ENCODE data around the gene WDR90.

Gene WDR90

GRCh38 chr16:620700-621525 is 28.3 kb upstream of the WDR90 start:
- H3K4me3 ChIP-seq (ENCODE audit: low read length), result no peak overlapping the region
- DNase-seq (ENCODE audit: low read depth), result peak; percentile 55
- no peak for TF ChIP-seq CTCF (IDR thresholded peaks at IDR 0.05; ENCODE audit: insufficient read depth, low read depth, low read length, missing control alignments)

DNA sequence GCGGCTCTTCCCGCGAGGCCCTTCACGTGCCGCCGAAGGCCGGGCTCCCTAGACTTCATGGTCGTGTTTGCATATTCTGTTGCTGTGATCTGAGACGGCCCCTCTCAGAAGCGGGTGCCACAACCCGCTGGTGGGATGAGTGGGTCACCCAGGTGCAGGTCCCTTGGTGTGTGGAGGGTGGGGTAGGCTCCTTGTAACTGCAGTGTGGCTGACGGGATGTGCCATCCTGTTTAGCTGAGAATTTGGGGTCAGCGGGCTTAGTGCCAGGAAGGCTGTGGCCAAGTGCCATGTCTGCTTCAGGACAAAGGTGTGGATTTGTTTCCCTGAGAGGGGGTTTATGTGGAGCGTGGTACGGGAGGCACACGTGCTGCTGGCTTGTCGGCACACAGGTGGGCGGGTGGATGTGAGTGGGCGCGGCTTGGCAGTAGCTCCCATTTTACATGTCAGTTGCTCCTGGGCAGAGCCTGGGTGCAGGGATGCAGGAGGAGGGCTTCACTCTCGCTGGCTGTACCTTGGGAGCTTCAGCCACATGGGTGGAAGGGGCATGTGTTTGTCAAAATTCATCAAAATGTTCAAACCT is 27.5 kb upstream of the WDR90 start:
- no peak for TF ChIP-seq CTCF (IDR thresholded peaks at IDR 0.05; ENCODE audit: insufficient read depth, low read depth, low read length, missing control alignments)
- peak; percentile 36 for DNase-seq (ENCODE audit: low read depth)
- H3K4me3 ChIP-seq (ENCODE audit: low read length), result no peak overlapping the region

GRCh38 chr16:622920-623280 is 26.3 kb upstream of the WDR90 start:
- DNase-seq (ENCODE audit: low read depth), result no peak
- H3K4me3 ChIP-seq (ENCODE audit: low read length), result no peak overlapping the region
- TF ChIP-seq CTCF (IDR thresholded peaks at IDR 0.05; ENCODE audit: insufficient read depth, low read depth, low read length, missing control alignments), result no peak

DNA sequence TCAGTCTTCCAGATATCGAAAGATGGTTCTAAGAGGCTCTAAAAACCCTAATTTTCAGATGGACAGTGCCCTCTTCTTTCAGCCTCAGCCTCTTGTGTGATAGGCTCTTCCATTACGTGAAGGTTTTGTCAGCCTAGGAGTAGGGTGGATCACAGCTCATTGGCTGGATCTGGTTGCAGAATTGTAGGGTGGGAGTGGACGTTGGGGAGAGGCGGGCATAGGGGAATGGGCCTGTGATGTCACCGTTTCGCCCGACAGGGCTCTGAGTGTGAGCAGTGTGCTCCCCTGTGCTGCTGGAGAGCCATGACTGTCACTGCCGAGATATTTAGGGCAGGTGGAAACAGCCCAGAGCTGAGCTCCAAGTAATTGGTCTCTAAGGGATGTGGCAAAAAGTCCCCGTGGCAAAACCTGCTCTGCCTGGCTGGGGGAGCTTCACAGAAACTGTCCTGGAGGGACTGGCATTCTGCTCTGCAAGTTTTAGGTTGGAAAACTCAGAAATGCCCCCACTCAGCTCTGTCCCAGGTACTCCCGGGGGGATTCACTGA is 24.6 kb upstream of the WDR90 start:
- DNase-seq (ENCODE audit: low read depth), result no peak
- TF ChIP-seq CTCF (IDR thresholded peaks at IDR 0.05; ENCODE audit: insufficient read depth, low read depth, low read length, missing control alignments), result no peak
- no peak overlapping the region for H3K4me3 ChIP-seq (ENCODE audit: low read length)

GRCh38 chr16:625117-625976 is 23.8 kb upstream of the WDR90 start:
- no peak overlapping the region for H3K4me3 ChIP-seq (ENCODE audit: low read length)
- DNase-seq (ENCODE audit: low read depth), result no peak
- no peak for TF ChIP-seq CTCF (IDR thresholded peaks at IDR 0.05; ENCODE audit: insufficient read depth, low read depth, low read length, missing control alignments)

DNA sequence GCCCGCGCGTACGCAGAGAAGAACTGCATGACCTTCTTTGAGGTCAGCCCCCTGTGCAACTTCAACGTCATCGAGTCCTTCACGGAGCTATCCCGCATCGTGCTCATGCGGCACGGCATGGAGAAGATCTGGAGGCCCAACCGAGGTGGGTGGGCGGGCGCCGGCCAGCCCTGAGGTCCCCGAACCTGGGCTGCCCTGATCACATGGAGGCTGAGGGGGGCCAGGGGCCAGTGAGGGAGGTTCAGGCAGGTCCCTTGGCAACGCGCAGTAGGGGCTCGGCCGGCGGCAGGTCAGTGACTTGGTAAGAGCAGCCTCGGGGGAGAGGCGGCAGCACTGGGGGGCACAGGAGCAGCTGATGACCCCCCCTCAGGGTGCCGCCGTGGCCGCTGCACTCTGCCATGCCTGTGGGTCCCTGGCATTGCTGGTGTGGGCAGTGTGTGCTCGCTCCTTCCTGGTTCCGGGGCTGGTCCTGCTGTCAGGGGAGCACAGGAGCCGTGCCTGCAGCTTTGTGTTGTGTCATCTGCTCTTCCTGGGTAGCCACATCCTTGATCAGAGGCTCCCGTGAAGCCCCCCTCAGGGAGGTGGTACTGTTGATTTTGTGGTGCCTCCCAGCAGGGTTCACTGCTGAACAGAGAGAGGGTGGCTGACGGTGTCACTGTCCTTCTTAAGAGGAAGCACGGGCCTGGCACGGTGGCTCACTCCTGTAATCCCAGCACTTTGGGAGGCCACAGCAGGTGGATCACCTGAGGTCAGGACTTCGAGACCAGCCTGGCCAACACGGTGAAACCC is 23.0 kb upstream of the WDR90 start:
- H3K4me3 ChIP-seq (ENCODE audit: low read length), result no peak overlapping the region
- TF ChIP-seq CTCF (IDR thresholded peaks at IDR 0.05; ENCODE audit: insufficient read depth, low read depth, low read length, missing control alignments), result no peak
- DNase-seq (ENCODE audit: low read depth), result no peak

All from epithelial cell of esophagus (primary cell).